GM21786 (cell line): Measurements from ENCODE around the gene AUTS2.

ENCODE experiments used
- ATAC-seq: cut with Tn5 transposase; IDR thresholded peaks from one replicate; pipeline ENCODE4 v1.9.1; 2021; ENCODE audit not compliant: unreplicated experiment

Gene AUTS2

DNA sequence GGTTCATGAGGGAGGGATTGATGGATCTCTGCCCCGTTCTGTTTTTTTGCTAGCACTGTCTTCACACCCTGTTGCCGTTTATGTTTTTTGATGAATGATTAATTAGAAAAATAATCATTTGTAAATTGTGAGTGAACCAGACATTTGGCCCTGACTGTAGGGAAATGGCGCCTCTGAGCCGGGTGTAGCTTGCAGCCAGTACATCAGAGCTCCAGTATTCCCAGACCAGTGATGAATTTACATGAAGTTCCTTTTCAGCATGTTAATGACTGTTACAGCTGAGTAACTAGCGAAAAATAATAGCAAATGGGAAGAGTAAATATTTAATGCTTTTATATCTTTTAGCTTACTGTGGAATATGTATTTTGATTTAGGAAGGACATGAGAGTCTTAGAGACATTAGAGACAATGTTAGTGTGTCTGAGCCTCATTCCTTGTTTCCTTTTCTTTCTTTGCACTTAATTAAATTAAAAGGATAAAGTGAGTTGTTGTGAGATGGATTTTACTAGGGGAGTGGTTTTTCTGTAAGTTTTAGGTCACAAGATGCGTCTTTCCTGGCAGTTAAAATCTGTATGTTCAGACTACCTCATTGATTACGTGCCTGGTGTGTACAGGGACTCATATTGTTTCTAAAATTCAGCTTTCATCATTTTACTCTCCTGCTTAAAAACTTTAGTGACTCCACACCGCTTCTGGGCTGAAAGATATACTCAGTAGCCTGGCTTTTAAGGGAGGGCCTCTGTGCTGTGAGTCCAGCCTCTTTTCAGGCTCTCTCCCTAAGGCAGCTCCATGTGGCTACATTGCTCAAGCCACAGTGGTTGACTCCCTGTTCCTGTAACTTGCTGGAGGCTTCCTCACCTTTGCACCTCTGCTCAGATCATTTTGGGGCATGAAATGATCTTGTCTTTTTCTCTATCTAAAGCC is 86.4 kb downstream of the AUTS2 start:
- ATAC-seq = no peak

DNA sequence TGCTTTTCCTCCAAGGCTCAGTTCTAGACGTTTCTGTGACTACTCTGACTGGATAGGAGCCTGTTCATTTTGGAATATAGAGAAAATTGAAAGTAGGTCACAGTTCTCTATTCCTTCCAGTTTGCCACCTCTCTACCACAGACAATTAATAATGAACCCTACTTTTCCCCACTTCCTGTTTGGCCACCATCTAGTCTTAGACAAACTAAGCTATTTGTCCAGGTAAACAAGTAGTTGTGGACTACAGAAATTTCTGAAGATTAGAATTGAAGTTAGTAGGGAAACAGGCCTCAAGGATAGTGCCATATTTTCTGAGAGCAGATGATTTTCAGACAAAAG is 87.0 kb downstream of the AUTS2 start:
- ATAC-seq = no peak

DNA sequence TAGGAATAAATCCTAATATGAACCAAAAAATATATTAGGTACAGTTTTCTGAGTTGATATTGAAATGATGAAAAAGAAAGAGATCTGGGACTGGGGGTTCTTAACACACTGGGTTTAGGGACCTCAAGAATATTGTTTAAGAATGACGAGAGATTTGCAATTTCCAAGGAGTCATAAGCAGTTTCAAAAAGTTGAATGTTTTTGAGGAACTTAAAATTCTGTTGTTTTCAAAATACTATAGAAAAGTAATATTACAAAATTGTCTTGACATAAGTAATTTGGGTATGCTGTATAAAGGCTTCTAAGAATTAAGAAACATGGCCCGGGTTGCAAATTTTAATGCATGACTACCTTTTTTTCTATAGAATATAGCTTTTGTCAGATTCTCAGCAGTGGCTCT is 88.1 kb downstream of the AUTS2 start:
- no peak for ATAC-seq

DNA sequence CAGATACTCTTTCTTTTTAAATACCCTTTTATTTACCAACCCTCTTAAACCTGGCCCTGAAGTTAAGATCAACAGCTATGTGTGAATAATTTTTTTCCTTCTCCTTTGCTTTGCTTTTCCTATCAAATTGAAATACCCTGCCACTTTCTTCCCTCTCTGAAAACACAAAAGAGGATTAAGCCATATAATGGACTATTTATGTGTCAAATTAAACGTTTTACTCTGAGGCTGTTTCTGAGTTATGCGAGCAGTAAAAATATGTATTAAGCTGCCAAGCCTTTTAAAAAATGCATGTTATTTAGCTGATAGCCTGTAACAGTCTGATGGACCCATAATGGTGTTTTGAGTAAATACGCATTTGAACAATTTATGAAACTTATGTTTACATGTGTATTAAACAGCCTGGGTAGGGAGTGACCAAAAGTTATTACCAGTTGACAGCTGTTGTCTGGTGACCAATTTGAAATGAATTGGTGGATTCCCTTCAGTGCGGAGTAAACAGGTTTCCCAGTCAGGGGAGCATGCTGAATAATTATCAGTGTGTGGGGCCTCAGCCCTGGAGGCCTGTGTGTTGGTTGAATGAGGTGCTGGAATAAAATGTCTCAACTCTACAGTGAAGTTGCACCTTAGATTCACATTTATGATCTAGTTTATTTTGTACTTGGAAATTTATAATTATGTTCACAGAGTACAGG is 89.6 kb downstream of the AUTS2 start:
- no peak for ATAC-seq

DNA sequence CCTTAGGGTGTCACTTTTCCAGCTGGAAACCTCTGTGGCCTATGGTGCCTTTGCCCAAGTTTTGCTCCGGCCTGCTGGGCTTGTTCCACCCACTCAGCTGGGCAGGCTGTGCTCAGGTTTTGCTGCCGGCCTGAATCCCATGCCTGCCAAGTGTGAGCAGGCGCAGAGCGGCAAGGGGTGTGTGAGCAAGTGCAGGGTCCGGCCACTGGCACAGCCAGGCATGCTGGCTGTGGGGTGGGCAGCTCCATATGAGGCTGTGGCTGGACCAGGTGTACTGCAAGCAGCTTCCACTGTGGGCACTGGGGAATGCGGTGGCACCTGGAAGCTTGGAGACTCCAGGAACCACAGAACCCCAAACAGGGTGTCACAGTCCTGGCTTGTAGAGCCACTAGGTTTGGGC is 92.1 kb downstream of the AUTS2 start:
- ATAC-seq = no peak

DNA sequence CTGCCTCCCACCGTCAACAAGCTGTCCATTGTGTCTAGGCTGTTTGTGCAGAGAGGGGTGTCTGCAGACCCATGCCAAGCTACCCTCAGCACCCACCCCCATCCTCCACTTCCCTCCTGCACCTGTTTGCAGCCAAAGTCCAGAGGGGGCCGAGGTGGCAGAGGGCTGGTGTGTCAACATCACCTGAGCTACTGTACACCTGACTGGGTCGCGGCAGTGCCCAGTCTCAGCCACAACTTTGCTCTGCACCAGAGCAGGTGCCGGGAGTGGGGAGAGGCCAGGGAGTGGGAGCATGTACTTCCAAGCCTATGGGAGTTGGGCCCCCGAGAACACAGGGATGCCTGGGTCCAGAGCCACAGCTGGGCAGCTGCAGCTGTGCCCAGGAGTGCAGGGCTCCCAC is 93.1 kb downstream of the AUTS2 start:
- no peak for ATAC-seq

DNA sequence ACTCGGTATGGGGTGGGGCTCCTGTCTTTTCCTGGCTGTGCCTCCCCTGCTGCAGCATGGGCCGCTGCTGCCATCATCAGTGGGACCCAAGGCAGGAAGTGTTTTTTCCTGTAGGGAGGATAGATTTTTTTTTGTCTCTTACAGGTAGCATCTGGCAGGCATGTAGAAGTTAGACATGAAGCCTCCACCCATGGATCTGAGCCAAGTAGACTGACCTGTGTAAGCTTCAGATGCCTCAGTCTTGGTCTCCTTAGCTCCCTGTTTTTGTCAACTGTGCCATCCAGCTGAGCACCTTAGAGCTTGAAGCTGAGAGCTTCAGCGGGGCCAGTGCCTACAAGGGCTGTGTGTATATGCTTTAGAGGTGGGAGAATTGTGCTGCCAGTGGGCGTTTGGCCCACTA is 93.5 kb downstream of the AUTS2 start:
- ATAC-seq = no peak

DNA sequence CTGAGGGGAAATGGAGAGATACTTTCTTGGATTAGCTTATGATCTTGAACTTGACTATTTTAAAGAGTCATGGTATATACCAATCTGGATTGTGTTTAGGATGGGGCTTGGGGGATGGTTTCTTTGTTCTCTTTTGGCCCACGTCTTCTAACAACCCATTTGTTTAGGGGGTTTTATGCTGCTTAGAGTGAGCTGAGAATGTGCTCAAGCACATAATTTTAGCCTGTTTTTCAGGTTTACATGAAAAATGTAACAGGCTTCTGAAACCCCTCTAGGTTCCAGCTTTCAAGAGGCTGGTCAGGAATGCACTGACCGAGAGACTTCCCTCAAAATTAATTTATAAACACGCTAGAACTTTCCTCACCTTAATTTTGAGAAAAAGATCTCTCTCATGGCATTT is 94.3 kb downstream of the AUTS2 start:
- ATAC-seq = no peak

DNA sequence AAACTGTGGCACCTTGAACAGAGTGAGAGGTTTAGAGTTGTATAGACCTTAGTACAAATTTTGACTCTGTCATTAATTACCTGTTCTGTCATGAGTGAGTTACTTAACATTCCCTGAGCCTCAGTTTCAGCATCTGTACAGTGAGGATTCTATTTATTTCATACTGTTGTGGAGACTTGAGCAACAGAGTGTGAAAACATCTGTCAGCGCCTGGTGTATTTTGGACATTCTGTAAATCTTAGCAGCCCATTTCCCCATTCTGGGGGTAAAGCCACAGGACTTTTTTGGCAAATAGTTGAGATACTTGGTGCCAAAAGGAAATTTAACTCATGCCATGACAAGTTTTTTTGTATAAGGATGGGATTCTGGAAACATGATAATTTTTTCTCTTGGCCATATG is 94.8 kb downstream of the AUTS2 start:
- peak; percentile 14 for ATAC-seq

DNA sequence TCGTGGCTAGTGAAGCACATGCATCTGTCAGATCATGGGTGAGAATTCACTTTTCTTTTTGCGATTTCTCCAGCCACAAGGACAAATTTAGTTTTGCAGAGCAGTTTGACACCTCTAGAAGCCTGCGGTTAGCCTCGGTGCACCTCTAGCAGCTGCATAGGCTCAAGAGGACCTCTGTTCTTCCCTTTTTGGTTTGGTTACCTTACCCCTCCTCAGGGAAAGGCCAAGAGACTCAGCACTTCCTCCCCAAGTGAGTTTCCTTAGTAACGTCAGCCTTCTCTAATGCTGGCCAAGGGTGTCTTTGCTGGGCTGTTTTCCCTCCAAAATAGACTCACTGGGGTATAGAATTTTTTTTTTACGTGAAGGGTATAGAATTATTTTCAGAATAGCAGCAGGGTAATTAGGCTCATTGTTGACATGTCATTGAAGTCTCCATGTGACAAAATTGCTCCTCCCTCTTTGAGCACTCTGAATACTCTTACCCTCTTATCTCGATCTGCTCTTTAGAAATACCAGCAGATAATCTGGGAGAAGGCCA is 97.8 kb downstream of the AUTS2 start:
- peak; percentile 82 for ATAC-seq

DNA sequence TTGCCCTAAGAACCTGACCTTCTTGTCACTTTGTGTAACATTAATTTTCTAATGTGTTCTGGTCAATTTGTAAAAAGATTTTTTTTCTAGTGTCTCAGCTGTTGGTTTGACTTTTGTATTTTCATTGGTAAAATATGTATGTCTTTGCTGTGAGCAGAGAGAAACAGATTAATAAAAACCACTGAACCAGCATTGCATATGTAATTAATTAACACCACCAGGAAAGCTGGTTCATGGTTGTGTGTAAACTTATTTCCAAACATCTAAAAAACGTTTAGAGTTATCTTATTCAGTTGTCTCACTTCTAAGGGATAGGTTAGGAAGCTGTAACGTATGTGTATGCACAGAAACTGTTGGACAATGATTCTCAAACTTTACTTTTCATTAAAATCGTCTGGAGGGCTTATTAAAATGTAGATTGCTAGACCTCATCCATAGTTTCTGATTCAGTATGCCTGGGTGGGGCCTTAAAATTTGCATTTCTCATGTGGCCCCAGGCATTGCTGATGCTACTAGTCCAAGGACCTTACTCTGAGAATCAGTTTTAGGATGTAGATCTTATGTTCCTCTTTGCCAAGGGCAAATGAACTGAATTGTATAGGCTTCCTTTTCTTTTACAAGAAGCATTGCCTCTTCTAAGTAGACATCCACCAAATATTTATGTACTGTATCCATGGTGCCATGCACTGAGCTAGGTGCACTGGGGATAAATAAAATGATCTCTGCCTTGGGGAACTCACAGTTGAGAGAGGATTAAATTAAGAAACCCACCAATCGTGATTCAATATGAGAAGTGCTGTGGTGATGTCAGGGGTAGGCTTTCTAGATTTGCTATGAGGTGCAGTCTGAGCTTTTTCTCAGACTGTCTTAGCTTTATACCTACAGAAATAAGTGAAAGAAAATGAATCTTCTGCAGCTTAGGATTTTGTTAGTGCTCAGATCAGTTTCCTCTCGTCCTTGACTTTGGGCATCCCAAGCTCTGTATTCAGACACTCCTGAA is 98.7 kb downstream of the AUTS2 start:
- ATAC-seq = no peak

DNA sequence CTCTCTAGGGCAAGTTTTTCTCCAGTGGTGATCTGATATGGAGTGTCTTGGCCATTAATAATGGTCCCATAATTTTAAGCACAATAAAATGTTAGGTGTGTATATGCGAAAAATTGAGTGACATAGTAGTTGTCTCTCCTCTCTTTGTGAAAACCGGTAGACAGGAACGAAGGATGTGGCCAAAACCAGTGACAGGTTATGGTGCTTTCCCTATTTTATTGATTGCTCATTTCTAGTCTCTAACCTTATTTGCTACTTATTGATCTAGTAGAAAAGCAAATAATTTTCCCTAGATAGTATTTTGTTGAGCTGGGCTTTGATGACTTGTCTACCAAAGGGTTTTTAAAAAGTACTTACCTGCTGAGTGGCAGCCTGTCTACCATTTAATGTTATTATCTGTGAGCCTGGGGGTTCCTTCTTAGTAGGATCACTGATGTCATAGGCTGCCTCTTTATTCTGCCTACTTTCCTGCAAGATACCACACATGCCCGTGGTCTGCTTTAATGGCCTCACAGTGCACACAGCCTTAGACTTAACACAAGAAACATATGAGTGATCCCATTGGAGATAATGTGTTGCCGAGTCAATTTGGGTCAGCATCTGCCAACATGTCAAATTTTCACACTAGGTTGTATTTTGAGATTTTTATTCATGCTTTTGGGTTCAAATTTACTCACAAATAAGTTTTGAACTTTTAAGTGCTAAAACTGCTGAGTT is 100.0 kb downstream of the AUTS2 start:
- ATAC-seq = no peak

DNA sequence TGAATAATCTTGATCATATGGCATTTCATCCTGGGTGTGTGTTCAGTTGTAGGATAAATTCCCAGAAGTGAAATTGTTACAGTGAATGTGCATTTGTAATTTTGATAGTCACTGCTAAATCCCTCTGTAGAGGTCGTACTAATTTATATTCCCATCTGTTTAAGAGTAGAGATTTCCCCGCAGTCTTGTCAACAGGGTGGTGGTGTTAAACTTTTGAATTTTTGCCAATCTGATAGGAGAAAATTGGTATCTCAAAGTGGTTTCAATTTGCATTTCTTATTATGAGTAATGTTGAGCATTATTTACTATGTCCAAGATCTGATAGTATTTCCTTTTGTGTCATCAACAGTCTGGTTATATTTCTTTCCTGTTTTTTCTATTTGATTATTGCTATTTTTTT is 101.7 kb downstream of the AUTS2 start:
- ATAC-seq = no peak

DNA sequence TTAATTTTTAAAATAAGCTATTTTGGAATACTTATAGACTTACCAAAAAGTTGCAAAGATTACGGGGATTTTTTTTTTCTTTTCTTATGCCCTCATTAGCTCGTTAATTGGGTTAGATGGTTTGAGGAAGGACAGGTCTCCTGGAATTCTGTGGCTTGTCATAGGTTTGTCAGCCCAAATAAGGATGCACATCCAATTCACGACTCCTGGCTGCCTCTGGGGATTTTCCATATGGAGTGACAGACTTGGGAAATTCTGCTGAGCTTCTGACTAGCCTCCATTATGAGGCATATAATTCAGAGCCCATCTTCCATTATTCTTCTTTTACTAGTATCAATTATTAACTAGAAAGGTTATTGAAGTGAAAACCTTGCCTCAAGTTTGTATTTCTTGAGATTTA is 102.1 kb downstream of the AUTS2 start:
- no peak for ATAC-seq

DNA sequence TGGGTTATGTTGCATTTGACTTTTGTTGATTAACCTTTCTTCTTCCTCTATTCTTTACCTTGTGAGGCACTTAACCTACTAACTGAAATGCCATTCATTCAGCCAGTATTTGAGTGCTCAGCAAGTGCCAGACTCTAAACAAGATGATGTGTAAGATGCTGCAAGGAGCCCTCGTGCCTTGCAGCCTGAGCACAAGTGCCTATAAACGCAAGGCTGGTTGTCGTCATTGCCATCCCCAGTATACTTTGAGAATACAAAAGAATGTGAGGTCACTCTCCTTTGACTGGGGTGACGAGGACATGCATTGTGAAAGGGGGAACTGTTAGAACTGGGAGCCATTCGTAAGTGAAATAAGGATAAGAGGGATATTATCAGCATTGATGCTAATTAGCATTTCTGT is 103.0 kb downstream of the AUTS2 start:
- no peak for ATAC-seq

DNA sequence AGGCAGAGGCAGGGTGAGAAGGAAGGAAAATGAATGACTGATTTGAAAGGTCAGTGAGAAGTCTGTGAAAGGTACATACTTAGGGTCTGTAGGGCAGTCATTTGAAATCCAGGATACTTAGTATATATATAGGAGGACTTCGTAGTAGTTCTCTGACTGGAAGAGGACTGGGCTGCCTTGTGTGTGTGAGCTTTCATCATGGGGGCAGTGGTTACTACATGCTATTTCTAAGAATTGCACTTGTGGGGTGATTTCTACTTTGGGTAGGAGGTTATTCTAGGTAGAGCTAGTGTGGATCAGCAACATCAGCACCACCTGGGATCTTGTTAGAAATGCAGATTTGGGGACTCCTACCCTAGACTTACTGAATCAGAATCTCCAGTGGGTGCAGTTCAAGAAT is 104.1 kb downstream of the AUTS2 start:
- ATAC-seq = no peak

DNA sequence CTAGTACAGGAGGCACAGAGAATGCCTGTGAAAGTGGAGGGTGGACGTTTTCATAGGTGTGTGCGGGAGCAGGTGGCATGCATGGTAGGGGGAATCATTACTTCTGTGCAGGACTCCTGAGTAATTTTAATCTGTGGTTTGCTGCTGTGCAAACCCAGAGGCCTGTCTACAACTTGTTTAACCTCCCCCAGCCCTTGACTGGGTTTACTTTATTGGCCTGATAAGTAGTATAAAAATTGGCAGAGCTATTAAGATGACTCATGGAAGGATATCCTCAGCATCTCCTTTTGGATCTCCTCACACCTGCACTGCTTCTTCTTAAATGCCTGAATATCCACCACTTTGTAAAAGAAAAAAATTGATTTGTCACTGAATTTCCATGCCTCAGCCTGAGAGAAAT is 104.8 kb downstream of the AUTS2 start:
- no peak for ATAC-seq

DNA sequence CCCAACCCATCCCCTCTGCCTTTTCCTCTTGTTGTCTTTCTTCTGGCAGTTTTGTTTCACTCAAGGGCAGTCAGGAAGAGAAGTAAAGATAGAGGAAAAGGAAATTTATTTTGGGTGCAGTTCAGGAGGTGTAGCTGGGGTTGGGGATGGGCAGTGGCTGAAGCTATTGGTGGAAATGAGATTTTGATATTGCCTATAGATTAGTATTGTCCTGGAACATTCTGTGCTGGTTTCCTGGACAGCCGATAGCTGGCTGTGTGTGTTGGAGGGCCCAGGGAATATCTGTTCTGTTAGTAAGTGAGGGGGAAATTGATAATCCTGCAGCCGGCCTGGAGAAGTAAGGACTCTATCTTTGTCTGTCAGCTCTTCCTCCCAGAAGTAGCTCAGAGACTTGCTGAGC is 107.8 kb downstream of the AUTS2 start:
- no peak for ATAC-seq

DNA sequence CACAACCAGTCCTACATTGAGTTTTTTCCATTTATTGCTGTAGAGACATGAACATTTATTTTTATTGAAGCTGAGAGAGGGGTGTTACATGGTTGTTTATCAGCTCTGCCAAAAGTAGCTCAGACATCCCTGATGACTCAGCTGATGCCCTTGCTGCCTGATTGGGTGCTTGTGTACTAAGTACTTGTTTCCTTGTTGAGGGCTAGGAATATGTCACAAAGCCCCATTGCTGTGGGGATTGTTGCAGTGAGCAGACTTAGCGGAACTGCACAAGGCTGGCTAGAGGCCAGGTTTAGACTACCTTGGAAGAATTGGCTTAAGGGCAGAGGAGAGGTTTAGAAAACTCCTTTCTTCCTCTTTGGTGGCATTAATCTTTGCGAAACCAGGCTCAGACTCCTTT is 110.6 kb downstream of the AUTS2 start:
- no peak for ATAC-seq

DNA sequence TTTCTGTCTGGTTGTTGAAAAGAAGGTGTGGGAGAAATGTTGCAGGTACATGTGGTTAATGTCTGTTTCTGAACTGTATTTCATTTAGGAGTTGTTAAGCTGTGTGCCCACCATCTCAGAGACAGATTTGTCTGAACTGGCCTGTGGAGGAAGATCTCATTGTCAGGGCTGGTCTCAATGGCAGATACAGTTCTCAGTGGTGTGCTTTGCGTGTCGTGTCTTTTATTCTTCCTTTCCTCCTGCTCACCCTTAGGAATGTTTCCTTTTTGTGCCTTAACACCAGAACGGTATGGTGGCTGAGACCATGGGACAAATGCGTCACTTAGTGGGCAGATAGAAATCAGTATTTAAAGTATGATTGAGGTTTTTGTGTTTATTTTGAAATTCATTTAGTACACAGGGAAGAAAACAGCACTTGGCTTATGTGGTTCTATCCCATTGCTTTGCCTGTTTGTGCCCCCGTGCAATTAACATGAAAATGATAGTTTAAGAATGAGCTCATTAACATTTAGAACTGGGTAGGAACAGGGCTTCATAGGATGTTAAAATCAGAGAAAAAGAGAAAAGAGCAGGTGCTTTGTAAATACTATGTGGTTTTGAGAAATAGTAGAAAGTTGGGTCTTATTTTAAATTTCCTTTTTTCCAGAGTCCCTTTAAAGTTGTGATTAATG is 112.6 kb downstream of the AUTS2 start:
- ATAC-seq = no peak
